ENCODE data around the gene SESTD1.
"Not testable (repeated sequence)": the region's sequence is repeated elsewhere in the genome, so short reads cannot be mapped to it uniquely, and the experiment has no call there.

Gene SESTD1

DNA sequence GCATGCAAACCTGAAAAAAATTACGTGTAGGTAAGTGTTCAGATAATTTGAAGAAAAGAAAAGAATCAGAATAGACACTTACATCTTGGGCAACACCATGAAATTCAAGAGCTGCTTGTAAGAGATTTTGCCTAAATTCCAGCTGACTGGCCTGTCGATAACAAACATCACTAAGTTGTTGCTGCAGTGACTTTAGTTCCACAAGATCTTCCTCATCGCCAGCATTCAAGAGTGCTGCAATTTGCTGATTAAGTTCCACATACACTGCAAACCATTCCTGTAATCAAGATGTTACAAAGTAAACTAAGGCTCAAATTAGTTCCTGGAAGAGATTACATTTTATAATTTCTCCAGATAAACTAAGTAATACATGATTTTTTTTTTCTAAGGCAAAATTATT lies 140.3 kb downstream of the SESTD1 start:
- in situ Hi-C loops (cut with MboI; ENCODE audit: low sequenced_read_pairs): no loop called here

DNA sequence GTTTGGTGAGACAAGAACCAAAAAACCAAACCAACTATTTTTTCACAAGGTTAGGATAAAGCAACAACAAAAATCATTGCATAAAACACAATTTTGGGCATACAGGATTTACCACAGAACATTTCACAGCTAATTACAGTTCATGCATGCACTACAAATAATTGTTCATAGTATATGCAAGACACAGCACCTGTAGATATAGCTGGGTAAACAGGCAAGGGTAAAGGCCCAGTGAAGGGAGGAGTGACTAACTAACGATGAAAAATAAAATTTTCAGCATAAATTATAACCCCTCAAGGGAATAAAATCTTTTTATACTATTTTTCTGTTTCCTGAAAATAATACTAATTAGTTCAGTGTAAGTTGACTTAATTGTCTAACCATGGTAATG lies 141.4 kb downstream of the SESTD1 start:
- in situ Hi-C loops (cut with MboI; ENCODE audit: low sequenced_read_pairs): no loop called here

DNA sequence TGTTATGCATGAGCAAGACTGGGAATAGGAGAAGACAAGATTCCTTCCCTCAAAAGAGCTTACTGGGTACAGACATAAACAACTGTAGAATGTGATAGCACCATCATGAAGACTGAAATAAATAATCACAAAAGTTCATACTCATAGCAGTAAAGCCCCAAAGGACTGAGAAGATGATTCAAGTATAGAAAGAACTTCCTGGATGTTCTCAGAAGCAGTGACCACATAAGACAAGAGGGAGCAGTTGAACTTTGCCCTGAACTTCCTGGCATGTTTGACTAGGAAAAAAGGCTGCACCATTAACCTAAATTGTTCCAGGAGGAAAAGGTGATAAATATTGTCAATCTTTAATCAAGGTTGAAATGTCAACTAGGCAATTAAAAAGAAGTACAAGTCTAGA lies 156.9 kb downstream of the SESTD1 start:
- in situ Hi-C loops (cut with MboI; ENCODE audit: low sequenced_read_pairs): no loop called here

DNA sequence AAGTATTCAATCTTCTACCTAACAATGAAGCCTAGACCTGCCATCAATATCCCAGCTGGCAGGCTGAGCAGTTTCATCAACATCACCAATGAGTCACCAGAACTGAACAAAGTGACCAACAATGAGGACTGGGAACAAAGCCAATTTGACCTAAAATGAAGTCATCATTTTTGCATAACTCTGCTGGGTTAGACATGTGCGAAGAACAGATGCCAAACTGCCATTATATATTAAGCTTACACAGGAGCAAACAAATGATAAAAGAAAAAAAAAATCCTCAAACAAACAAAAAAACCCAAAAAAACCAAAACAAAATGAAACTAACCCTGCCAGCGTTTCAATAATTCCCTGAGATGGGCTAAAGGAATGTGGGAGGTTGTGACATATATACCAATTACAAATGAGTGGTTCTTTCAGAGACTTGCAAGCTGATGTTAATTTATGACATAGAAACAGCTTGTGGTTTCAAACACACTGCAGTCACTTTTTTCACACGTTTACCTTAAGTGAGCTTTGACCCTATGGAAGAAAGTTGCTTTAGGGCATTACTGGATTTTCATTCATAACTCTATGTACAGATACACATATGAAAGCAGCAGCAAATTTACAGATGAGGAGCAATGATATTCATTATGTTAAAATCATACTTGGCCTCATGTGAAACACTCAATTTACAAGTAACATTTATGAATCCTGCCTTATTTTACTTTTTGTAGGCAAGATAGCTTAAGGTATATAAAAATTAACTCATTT lies 157.8 kb downstream of the SESTD1 start:
- in situ Hi-C loops (cut with MboI; ENCODE audit: low sequenced_read_pairs): no loop called here

DNA sequence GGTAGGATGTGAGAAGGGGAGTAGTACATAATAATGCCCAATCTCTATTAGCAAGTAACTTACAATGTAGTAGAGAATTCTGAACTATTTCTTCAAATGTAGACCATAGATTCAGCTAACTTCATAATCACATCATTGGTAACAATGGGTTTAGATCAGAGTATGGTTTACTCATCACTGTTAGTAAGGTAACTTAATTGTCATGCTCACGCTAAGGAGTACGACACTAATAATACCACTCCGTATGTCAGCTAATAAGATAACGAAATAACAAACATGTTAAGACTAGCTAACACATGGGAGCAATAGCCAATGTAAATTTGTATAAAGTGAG lies 158.3 kb downstream of the SESTD1 start:
- in situ Hi-C loops (cut with MboI; ENCODE audit: low sequenced_read_pairs): no loop called here

DNA sequence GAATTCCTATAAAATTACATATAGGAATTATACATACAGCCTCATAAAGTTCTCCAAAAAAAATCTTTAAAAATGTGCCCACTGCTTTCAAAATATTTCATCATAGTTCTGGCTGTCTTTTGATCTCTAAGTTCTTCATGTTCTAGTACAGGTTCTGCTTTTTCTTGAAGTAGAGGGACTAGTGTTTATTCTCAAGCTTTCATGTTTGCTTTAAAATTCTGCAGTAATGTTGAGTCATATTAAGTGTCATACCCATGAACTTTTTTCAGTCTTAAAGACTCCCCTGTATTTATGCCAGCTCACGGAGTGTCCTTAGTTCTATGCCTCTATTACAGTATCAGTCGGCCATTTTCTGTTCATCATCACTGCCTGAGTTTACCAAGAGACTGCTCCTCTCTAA lies 159.9 kb downstream of the SESTD1 start:
- in situ Hi-C loops (cut with MboI; ENCODE audit: low sequenced_read_pairs): no loop called here

DNA sequence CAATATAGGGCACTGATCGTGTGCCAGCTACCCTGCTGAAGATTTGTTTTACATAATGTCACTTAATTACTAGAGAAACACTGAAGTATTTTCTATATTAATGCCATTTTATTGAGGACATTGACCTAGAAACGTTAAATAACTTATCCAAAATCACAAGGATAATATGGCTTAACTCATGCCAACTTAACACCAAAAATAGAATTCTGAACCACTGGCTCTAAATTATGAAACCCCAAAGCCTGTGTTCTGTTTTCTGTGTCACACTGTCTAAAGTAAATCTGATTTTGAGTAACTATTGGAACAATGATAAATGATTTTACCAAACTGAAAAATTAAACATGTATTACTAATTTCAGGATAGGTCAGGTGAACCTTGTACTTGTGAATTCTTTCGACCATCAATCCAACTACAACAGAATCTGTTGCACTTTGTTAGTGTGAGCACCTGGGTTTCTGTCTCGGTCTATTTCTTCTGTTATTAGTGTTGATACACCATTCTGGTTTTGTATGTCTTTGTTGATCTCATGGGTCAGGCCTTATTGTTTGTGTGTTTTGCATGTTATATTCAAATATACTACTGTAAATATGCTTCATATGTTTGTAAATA lies 166.4 kb downstream of the SESTD1 start:
- in situ Hi-C loops (cut with MboI; ENCODE audit: low sequenced_read_pairs): no loop called here

DNA sequence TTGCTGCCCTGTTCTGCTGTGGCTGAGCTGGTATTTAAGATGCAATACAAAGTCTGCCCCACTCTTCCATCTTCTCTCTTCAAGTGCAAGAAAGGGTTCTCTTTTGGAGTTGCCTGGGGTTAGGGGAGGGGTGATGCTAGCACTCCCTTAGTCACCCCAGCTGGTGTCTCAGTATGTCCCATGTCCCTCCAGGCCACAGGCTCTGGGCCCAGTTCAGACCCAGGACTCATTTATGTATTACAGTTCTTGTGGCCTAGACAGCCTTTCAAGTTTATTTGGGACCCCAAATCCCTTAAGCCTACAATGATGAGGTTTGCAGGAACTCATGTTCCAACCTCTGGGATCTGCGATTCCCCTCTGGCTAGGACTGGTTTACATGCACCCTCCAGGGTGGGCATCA lies 167.5 kb downstream of the SESTD1 start:
- in situ Hi-C loops (cut with MboI; ENCODE audit: low sequenced_read_pairs): no loop called here

DNA sequence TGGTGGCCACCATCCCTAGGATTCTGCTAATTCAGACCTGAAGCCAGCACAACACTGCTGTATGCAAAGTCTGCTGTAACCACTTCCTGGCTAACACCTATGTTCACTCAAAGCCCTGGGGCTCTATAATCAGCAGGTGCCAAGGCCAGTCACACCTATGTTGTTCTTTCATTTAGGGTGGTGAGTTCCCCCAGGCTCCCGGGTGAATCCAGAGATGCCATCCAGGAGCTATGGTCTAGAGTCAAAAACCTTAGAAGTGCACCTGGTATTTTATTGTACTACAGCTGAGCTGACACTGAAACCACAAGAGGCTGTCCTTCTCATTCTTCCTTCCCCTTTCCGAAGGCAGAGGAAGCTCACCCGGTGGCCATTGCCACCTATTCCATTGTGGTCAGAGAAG lies 168.5 kb downstream of the SESTD1 start:
- in situ Hi-C loops (cut with MboI; ENCODE audit: low sequenced_read_pairs): no loop called here

DNA sequence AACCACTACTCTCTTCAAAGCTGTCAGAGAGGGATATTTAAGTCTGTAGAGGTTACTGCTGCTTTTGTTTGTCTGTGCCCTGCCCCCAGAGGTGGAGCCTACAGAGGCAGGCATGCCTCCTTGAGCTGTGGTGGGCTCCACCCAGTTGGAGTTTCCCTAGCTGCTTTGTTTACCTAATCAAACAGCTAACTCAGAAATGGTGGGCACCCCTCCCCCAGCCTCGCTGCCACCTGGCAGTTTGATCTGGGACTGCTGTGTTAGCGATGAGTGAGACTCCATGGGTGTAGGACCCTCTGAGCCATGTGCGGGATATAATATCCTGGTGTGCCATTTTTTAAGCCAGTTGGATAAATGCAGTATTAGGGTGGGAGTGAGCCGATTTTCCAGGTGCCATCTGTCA lies 171.7 kb downstream of the SESTD1 start:
- in situ Hi-C loops (cut with MboI; ENCODE audit: low sequenced_read_pairs): not testable (repeated sequence)

DNA sequence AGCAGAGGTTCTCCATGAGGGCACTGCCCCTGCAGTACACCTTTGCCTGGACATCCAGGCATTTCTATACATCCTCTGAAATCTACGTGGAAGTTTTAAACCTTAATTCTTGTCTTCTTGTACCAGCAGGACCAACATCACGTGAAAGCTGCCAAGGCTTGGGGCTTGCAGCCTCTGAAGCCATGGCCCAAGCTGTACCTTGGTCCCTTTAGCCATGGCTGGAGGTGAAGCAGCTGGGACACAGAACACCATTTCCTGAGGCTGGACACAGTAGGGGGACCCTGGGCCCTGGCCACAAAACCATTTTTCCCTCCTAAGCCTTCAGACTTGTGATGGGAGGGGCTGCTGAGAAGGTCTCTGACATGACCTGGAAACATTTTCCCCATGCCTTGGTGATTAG lies 181.9 kb downstream of the SESTD1 start:
- in situ Hi-C loops (cut with MboI; ENCODE audit: low sequenced_read_pairs): no loop called here

DNA sequence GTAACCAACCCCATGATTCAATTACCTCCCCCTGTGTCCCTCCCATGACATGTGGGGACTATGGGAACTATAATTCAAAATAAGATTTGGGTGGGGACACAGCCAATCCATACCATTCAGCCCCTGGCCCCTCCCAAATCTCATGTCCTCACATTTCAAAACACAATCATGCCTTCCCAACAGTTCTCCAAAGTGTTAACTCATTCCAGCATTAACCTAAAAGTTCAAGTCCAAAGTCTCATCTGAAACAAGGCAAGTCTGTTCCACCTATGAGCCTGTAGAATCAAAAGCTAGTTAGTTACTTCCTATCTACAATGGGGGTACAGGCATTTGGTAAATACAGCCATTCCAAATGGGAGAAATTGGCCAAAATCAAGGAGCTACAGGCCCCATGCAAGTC lies 182.7 kb downstream of the SESTD1 start:
- in situ Hi-C loops (cut with MboI; ENCODE audit: low sequenced_read_pairs): no loop called here

DNA sequence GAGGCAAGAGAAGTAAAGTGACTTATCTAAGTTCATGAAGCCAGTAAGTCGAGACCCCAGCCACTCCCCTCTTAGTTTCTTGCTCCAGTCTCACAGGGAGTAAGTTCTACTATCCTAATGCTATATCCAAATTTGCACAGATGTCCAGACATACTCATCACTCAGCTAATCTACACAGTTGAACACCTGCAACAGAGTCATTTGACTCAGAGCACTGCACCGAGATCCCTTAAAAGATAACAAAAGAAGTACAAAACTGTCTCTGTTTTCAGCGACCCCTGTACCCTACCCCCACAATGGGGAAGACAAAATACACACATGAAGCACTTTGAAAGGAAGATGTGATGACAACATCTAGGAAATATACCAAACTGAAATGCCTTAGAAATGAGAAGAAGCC lies 192.1 kb downstream of the SESTD1 start:
- in situ Hi-C loops (cut with MboI; ENCODE audit: low sequenced_read_pairs): no loop called here

DNA sequence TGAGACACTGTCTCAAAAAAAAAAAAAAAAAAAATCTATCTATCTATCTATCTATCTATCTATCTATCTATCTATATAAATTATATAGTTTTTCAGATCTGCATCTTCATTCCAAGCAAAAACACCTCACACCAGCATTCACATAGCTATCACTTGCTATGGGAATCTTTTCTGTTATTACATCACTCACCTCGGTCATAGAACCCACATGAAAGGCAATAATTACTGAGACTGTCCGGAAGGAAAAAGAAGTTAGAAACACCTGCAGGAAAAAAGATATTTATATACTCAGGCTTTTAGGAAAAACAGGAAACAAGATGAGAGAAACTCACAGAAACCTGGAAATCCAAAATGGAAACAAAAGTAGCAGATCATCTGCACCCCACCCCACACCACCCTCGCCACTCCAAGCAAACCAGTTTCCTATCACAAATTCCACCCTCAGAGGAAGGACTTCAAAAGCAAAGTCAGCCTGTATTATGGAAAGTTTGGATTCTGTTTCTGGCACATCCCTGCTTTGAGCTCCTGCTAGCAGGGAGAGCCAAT lies 192.7 kb downstream of the SESTD1 start:
- in situ Hi-C loops (cut with MboI; ENCODE audit: low sequenced_read_pairs): no loop called here

DNA sequence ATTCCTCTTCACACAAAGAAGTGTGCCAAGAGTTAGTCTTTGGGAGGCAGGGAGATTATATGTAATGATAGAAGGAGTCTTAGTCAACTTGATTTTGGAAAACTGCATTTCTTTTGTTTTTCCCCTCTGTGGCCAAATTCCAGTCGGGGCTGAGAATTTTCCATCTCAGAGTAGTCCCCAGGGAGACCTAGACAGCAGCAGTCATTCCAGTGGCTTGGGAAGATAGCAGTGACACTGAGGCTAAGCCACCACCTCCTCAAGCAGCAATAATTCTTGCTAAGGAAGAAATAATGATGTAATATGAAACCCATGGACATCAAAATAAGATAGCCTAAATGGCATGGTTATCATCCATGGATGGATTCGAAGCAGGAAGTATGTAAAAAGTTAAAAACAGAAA lies 193.7 kb downstream of the SESTD1 start:
- in situ Hi-C loops (cut with MboI; ENCODE audit: low sequenced_read_pairs): no loop called here

DNA sequence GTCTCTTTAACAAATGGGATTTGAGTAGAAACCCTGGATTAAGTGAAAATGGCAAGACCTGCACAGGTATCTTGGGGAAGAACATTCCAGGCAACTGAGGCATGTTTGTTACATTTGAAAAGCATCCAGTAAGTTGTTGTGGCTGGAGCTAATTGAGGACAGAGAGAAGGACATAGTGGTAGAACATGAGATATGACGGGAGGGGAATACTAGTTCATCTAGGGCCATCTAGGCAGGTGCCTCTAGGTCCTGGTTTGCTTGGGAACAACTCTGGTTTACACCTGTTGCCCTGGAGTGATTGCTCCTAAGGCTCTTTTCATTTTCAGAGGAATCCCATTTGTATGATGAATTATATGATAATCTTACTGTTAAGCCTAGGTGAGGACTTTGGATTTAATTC lies 194.9 kb downstream of the SESTD1 start:
- in situ Hi-C loops (cut with MboI; ENCODE audit: low sequenced_read_pairs): no loop called here

DNA sequence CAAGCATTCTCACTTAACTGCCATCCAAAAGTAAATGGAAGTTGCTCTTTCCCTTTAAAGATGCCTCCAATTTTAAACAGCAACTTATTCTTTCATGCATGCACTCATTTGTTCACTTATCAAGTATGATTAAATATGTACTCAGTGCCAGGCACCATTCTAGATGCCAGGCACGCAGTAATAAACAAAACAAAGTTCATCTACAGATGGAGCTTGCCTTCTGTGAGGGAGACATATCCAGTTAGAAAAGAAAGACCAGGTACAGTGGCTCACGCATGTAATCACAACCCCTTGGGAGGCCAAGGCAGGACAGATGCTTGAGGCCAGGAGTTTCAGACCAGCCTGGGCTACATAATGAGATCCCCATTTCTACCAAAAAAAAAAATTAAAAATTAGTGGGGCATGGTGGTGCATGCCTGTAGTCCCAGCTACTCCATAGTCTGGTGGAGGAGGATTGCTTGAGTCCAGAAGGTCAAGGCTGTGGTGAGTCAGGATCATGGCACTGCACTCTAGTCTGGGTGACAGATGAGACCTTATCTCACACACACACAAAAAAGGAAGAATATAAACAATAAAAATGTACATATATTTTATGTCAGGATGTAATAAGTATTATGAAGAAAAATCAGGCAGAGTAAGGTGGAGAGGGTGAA lies 195.5 kb downstream of the SESTD1 start:
- in situ Hi-C loops (cut with MboI; ENCODE audit: low sequenced_read_pairs): no loop called here

DNA sequence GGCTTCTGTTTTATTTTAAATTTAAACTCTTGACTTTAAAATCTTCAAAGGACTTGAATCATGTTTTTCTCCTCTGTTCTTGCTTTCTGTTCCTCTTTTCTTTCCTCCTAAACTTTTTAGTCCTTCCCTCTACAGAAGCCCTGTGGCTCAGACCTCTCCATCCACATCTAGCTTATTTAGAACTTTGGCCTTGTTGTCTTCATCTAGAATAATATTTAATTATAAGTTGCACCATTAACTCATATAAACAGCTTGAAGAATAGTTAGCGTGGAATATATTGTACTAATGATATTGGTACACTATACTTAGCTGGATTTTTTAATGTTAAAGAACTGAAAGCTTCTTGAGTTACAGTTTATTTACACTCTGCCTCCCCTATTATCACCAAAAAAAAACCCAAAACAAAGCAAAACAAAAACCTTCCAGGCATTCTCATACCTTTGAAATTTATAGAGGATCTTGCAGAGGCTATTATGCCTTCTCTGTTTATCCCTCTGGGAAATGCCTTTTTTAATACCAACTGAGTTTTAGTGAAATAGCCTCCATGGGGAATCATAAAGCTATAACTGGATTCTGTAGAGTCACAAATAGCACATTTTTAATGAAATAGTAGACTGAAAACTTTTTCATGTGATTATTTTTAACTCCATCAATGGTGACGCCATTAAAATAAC lies 205.5 kb downstream of the SESTD1 start:
- in situ Hi-C loops (cut with MboI; ENCODE audit: low sequenced_read_pairs): no loop called here

DNA sequence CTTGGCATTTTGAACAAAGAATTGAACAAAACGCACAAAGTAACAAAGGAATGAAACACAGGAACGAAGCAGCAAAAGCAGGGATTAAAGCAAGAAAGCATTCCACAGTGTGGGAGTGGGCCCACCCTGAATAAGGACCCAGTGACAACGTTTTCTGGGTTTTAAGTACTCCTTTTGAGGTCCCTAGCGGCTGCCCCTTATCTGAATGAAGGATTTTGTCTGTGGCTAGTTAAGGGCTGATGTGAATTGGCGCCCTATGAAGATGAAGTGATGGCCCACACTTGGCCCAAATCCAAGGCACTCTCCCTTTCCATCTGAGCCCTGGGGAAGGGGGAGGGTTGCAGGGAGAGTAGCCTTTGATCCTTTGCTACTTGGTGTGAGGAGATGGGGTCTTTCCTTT lies 206.9 kb downstream of the SESTD1 start:
- in situ Hi-C loops (cut with MboI; ENCODE audit: low sequenced_read_pairs): no loop called here

DNA sequence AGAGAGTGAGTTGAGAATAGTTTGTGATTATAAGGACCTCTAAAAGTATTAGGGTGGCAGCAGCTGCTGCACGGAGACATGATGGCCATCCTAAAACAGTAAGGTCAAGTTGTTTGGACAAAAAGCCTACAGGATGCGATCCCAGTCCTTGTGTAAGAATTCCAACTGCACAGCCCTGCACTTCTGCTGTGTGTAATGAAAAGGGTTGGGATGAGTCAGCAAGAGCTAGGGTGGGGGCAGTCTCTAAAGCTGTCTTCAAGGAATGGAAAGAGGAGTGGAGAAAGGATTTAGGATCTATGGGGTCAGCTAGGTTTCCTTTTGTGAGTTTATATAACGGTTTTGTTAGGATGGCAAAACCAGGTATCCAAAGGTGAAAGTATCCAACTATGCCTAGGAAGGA lies 211.1 kb downstream of the SESTD1 start:
- in situ Hi-C loops (cut with MboI; ENCODE audit: low sequenced_read_pairs): not testable (repeated sequence)

Data from HL-60/S4 (cell line).